HCT116 (cell line): Measurements from ENCODE around the gene IL3RA.

Experiments
- ATF3 ChIP-seq: IDR thresholded peaks from 2 replicates; pipeline ENCODE4 v1.6.1; 2012
- EGR1 ChIP-seq: IDR thresholded peaks from 2 replicates; pipeline ENCODE4 v1.6.1; 2012; ENCODE audit warnings: low read depth
- POLR2A ChIP-seq: IDR thresholded peaks from 2 replicates; pipeline ENCODE4 v1.7.0; 2011; ENCODE audit warnings: borderline replicate concordance; ENCODE audit not compliant: insufficient read depth, insufficient read length; ENCODE audit errors: extremely low read depth
- POLR2AphosphoS5 ChIP-seq: IDR thresholded peaks from 2 replicates; pipeline ENCODE4 v1.6.1; 2011; ENCODE audit warnings: mild to moderate bottlenecking, low read depth, low read length, moderate library complexity
- RAD21 ChIP-seq: IDR thresholded peaks from 2 replicates; pipeline ENCODE4 v1.6.1; 2012; ENCODE audit warnings: low read depth, mild to moderate bottlenecking
- YY1 ChIP-seq: IDR thresholded peaks from 2 replicates; pipeline ENCODE4 v1.6.1; 2011; ENCODE audit warnings: low read length, low read depth, moderate library complexity, mild to moderate bottlenecking; ENCODE audit not compliant: insufficient replicate concordance; ENCODE audit errors: extremely low read depth
- TF ChIP-seq, protein P1 (sequence below), 3 experiments: fragments of 200-600 bp in 1 of 3; sonication (generic) in 1 of 3; IDR thresholded peaks in 2 of 3; conservative IDR thresholded peaks in 1 of 3; 2 replicates each; pipeline ENCODE4 v1.5.1; 2012 to 2017; ENCODE audit warnings: low read depth in 2 of 3, low read length in 2 of 3, antibody characterized with exemption in 1 of 3, borderline replicate concordance in 1 of 3, control low read depth in 1 of 3, mild to moderate bottlenecking in 1 of 3, mixed read lengths in 1 of 3, mixed run types in 1 of 3, moderate library complexity in 1 of 3; ENCODE audit not compliant: insufficient read depth in 1 of 3
- TF ChIP-seq, protein P2 (sequence below): IDR thresholded peaks from 2 replicates; pipeline ENCODE4 v1.6.1; 2012; ENCODE audit warnings: low read depth

- TF ChIP-seq, protein P1, sequence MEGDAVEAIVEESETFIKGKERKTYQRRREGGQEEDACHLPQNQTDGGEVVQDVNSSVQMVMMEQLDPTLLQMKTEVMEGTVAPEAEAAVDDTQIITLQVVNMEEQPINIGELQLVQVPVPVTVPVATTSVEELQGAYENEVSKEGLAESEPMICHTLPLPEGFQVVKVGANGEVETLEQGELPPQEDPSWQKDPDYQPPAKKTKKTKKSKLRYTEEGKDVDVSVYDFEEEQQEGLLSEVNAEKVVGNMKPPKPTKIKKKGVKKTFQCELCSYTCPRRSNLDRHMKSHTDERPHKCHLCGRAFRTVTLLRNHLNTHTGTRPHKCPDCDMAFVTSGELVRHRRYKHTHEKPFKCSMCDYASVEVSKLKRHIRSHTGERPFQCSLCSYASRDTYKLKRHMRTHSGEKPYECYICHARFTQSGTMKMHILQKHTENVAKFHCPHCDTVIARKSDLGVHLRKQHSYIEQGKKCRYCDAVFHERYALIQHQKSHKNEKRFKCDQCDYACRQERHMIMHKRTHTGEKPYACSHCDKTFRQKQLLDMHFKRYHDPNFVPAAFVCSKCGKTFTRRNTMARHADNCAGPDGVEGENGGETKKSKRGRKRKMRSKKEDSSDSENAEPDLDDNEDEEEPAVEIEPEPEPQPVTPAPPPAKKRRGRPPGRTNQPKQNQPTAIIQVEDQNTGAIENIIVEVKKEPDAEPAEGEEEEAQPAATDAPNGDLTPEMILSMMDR (IDR thresholded peaks at IDR 0.05 in 2 of 3, conservative IDR thresholded peaks at IDR 0.05 in 1 of 3; ENCODE audit: borderline replicate concordance in 1 of 3, insufficient read depth in 1 of 3, low read depth in 2 of 3, low read length in 2 of 3), result no peak
- TF ChIP-seq RAD21 (no peak), ATF3 (no peak), YY1 (no peak), EGR1 (no peak), POLR2A (no peak), POLR2AphosphoS5 (no peak)
- TF ChIP-seq, protein P2, sequence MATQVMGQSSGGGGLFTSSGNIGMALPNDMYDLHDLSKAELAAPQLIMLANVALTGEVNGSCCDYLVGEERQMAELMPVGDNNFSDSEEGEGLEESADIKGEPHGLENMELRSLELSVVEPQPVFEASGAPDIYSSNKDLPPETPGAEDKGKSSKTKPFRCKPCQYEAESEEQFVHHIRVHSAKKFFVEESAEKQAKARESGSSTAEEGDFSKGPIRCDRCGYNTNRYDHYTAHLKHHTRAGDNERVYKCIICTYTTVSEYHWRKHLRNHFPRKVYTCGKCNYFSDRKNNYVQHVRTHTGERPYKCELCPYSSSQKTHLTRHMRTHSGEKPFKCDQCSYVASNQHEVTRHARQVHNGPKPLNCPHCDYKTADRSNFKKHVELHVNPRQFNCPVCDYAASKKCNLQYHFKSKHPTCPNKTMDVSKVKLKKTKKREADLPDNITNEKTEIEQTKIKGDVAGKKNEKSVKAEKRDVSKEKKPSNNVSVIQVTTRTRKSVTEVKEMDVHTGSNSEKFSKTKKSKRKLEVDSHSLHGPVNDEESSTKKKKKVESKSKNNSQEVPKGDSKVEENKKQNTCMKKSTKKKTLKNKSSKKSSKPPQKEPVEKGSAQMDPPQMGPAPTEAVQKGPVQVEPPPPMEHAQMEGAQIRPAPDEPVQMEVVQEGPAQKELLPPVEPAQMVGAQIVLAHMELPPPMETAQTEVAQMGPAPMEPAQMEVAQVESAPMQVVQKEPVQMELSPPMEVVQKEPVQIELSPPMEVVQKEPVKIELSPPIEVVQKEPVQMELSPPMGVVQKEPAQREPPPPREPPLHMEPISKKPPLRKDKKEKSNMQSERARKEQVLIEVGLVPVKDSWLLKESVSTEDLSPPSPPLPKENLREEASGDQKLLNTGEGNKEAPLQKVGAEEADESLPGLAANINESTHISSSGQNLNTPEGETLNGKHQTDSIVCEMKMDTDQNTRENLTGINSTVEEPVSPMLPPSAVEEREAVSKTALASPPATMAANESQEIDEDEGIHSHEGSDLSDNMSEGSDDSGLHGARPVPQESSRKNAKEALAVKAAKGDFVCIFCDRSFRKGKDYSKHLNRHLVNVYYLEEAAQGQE, result no peak
Observed at GRCh38 chrX:1378306-1378759, 41.7 kb downstream of the IL3RA start.
